ENCODE data around the gene ATF6. TPM values are rescaled to one million over a fixed set of nuclear protein-coding genes. Genes with fewer than 3 reads are reported as not detected.

The ATF6 gene
- total and polyA plus RNA-seq, 2 donors (not counting 3 experiments of a cell fraction or from before 2014, with no cell fraction given), result 24.9 to 40.3 TPM

GRCh38 chr1:162013289-162013688 is 247.2 kb downstream of the ATF6 start:
- Histone ChIP-seq H3K27me3 (ENCODE audit: control insufficient read depth in 2 of 2, insufficient read depth in 2 of 2, low read length in 2 of 2) (peaks cover 14 to 15% of the 10 kb centered on the region in 2 experiments), H3K4me1 (ENCODE audit: control insufficient read depth, extremely low read depth, insufficient read depth, low read length) (no peaks in the 10 kb centered on the region), H3K36me3 (ENCODE audit: control insufficient read depth in 2 of 2, extremely low read depth in 1 of 2, insufficient read depth in 2 of 2, low read length in 2 of 2) (no peaks in the 10 kb centered on the region), H3K4me2 (ENCODE audit: insufficient read depth, low read length) (no peak overlapping the region), H3K9ac (replicated peaks; ENCODE audit: extremely low read depth, insufficient read depth, low read length) (no peak overlapping the region), H3K9me1 (replicated peaks; ENCODE audit: control insufficient read depth, extremely low read depth, insufficient read depth, low read length) (no peaks in the 10 kb centered on the region), H3K79me2 (ENCODE audit: control insufficient read depth, insufficient read depth, low read length) (no peaks in the 10 kb centered on the region), H3K27ac (ENCODE audit: insufficient read depth, low read depth, low read length) (no peak overlapping the region), H2AFZ (ENCODE audit: low read depth, low read length) (no peak overlapping the region), H3K9me3 (replicated peaks; ENCODE audit: control insufficient read depth, insufficient read depth, low read length) (no peaks in the 10 kb centered on the region), H4K20me1 (replicated peaks; ENCODE audit: control insufficient read depth, extremely low read depth, insufficient read depth, low read length) (no peaks in the 10 kb centered on the region), H3K4me3 (replicated peaks in 1 of 3; ENCODE audit: insufficient read depth in 1 of 3, low read depth in 1 of 3, low read length in 3 of 3) (no peak overlapping the region)
- TF ChIP-seq JUN (IDR thresholded peaks at IDR 0.05; ENCODE audit: borderline replicate concordance, insufficient read depth, insufficient read length, low read depth) (no peak), EZH2 (IDR thresholded peaks at IDR 0.05; ENCODE audit: borderline replicate concordance, low read depth, low read length, severe bottlenecking) (no peak), POLR2AphosphoS5 (IDR thresholded peaks at IDR 0.05; ENCODE audit: insufficient read depth, low read depth, low read length) (no peak), MAX (IDR thresholded peaks at IDR 0.05; ENCODE audit: insufficient read depth, insufficient read length) (no peak), MYC (IDR thresholded peaks at IDR 0.05; ENCODE audit: low read depth, low read length) (no peak), CTCF (IDR thresholded peaks at IDR 0.05; ENCODE audit: extremely low read depth in 1 of 2, insufficient read depth in 1 of 2, low read depth in 1 of 2, low read length in 2 of 2) (no peak), FOS (IDR thresholded peaks at IDR 0.05; ENCODE audit: borderline replicate concordance, insufficient read depth, low read length) (no peak), GATA2 (IDR thresholded peaks at IDR 0.05; ENCODE audit: insufficient read depth, insufficient read length, low read depth, low read length) (no peak), POLR2A (IDR thresholded peaks at IDR 0.05; ENCODE audit: low read depth, low read length) (no peak)
- BruUV-seq (replicated peaks), result no TSS peak
- POLR2A ChIA-PET, result no interaction called here
- no peak for DNase-seq (ENCODE audit: low read depth, low spot score)
- intact Hi-C loops (cut with micrococcal nuclease), result no loop called here
- no peak for FAIRE-seq
- dilution Hi-C loops (cut with MboI; ENCODE audit: extremely low pct_ligation_motif_present, low sequenced_read_pairs), result no loop called here
- CTCF ChIA-PET, result no interaction called here

Small RNA genes within 50 kb of the gene (small RNA-seq; reads per million reads assigned to genes)
- gene RN7SL466P (ENCODE audit: insufficient read depth, insufficient read length, low read depth, low replicate concordance), result not detected

Other genes with a start within 250 kb of the ATF6 start
- 0.13 TPM in 1 of 2 replicates, not detected in the other for gene HSPA6, start 241.8 kb upstream of the ATF6 start, total RNA-seq
- 0.03 and 0.10 TPM in 2 replicates for gene HSPA6, start 241.8 kb upstream of the ATF6 start, polyA plus RNA-seq
- gene FCGR3A, start 216.5 kb upstream of the ATF6 start, total RNA-seq, result not detected in 2 replicates
- not detected in 2 replicates for gene FCGR3A, start 216.5 kb upstream of the ATF6 start, polyA plus RNA-seq
- gene FCGR3B, start 135.1 kb upstream of the ATF6 start, total RNA-seq, result not detected in 2 replicates
- gene FCGR3B, start 135.1 kb upstream of the ATF6 start, polyA plus RNA-seq, result not detected in 2 replicates
- not detected in 2 replicates for gene FCGR2B, start 103.2 kb upstream of the ATF6 start, total RNA-seq
- not detected in 2 replicates for gene FCGR2B, start 103.2 kb upstream of the ATF6 start, polyA plus RNA-seq
- gene FCRLA, start 59.1 kb upstream of the ATF6 start, total RNA-seq, result not detected in 2 replicates
- not detected in 2 replicates for gene FCRLA, start 59.1 kb upstream of the ATF6 start, polyA plus RNA-seq
- gene FCRLB, start 44.8 kb upstream of the ATF6 start, total RNA-seq, result 0.62 and 0.90 TPM in 2 replicates
- 0.62 and 0.99 TPM in 2 replicates for gene FCRLB, start 44.8 kb upstream of the ATF6 start, polyA plus RNA-seq
- gene DUSP12, start 16.5 kb upstream of the ATF6 start, total RNA-seq, result 26.8 and 28.3 TPM in 2 replicates
- 25.7 and 31.6 TPM in 2 replicates for gene DUSP12, start 16.5 kb upstream of the ATF6 start, polyA plus RNA-seq

All from endothelial cell of umbilical vein (primary cell).